H1 (cell line): Measurements from ENCODE around the gene GNS.

ENCODE experiments used
- BRCA1 ChIP-seq: IDR thresholded peaks from 2 replicates; pipeline ENCODE4 v1.6.1; 2012; ENCODE audit warnings: low read depth, low read length, improper control_type of control experiment
- CBX8 ChIP-seq: fragments of 300-800, 300-1000 bp; sonication (generic); IDR thresholded peaks from 2 replicates; pipeline ENCODE4 v1.7.1; 2016; ENCODE audit warnings: low read depth, low read length, borderline replicate concordance
- CREB1 ChIP-seq: IDR thresholded peaks from 2 replicates; pipeline ENCODE4 v1.6.1; 2012; ENCODE audit warnings: inconsistent platforms
- PHF8 ChIP-seq: fragments of 200-600 bp; sonication (generic); conservative IDR thresholded peaks from 2 replicates; pipeline ENCODE4 v1.7.1; 2012; ENCODE audit warnings: low read depth, mild to moderate bottlenecking, inconsistent platforms, low read length, moderate library complexity
- POLR2A ChIP-seq, 2 experiments: IDR thresholded peaks; 1 replicate in 1 of 2; 2 replicates in 1 of 2; pipeline ENCODE4 v1.6.1; 2011; ENCODE audit warnings: low read depth in 2 of 2, low read length in 2 of 2, mild to moderate bottlenecking in 2 of 2; ENCODE audit errors: control extremely low read depth in 1 of 2
- POU5F1 ChIP-seq: IDR thresholded peaks from 2 replicates; pipeline ENCODE4 v1.6.1; 2011; ENCODE audit warnings: low read depth, mild to moderate bottlenecking, low read length, moderate library complexity
- RBBP5 ChIP-seq: IDR thresholded peaks from 2 replicates; pipeline ENCODE4 v1.7.1; 2012; ENCODE audit warnings: low read depth, mild to moderate bottlenecking, inconsistent platforms, low read length, moderate library complexity, borderline replicate concordance
- RNF2 ChIP-seq: fragments of 200-900, 300-1000 bp; sonication (generic); IDR thresholded peaks from 2 replicates; pipeline ENCODE4 v1.7.1; 2016; ENCODE audit warnings: borderline replicate concordance, low read depth, mild to moderate bottlenecking, antibody characterized with exemption, low read length; ENCODE audit not compliant: poor library complexity, severe bottlenecking; ENCODE audit errors: missing control alignments
- RXRA ChIP-seq: IDR thresholded peaks from 2 replicates; pipeline ENCODE4 v1.6.1; 2011; ENCODE audit warnings: low read depth, mild to moderate bottlenecking, low read length, moderate library complexity; ENCODE audit not compliant: insufficient read depth
- SIN3A ChIP-seq, 2 experiments: IDR thresholded peaks in 1 of 2; conservative IDR thresholded peaks in 1 of 2; 2 replicates each; pipeline ENCODE4 v1.6.1; 2011 to 2012; ENCODE audit warnings: low read length in 2 of 2, improper control_type of control experiment in 1 of 2, low read depth in 1 of 2, mild to moderate bottlenecking in 1 of 2
- SP1 ChIP-seq: IDR thresholded peaks from 2 replicates; pipeline ENCODE4 v1.6.1; 2011; ENCODE audit warnings: low read depth, low read length
- TAF1 ChIP-seq: IDR thresholded peaks from 2 replicates; pipeline ENCODE4 v1.6.1; 2011; ENCODE audit warnings: mild to moderate bottlenecking, low read depth, low read length
- TBP ChIP-seq: IDR thresholded peaks from 2 replicates; pipeline ENCODE4 v1.6.1; 2011; ENCODE audit warnings: low read depth, low read length, improper control_type of control experiment
- TF ChIP-seq, protein P1 (sequence below), 3 experiments: IDR thresholded peaks; 1 replicate in 2 of 3; 2 replicates in 1 of 3; pipeline versions ENCODE4 v1.5.1 to v1.6.1; 2011; ENCODE audit warnings: low read length in 3 of 3, mild to moderate bottlenecking in 3 of 3, inconsistent platforms in 2 of 3, low read depth in 1 of 3, moderate library complexity in 1 of 3; ENCODE audit not compliant: insufficient read depth in 1 of 3; ENCODE audit errors: control extremely low read depth in 1 of 3

GRCh38 chr12:64749461-64750200 lies 9.6 kb downstream of the GNS start:
- TF ChIP-seq, protein P1, sequence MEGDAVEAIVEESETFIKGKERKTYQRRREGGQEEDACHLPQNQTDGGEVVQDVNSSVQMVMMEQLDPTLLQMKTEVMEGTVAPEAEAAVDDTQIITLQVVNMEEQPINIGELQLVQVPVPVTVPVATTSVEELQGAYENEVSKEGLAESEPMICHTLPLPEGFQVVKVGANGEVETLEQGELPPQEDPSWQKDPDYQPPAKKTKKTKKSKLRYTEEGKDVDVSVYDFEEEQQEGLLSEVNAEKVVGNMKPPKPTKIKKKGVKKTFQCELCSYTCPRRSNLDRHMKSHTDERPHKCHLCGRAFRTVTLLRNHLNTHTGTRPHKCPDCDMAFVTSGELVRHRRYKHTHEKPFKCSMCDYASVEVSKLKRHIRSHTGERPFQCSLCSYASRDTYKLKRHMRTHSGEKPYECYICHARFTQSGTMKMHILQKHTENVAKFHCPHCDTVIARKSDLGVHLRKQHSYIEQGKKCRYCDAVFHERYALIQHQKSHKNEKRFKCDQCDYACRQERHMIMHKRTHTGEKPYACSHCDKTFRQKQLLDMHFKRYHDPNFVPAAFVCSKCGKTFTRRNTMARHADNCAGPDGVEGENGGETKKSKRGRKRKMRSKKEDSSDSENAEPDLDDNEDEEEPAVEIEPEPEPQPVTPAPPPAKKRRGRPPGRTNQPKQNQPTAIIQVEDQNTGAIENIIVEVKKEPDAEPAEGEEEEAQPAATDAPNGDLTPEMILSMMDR (IDR thresholded peaks at IDR 0.05; ENCODE audit: control extremely low read depth in 1 of 3, insufficient read depth in 1 of 3, low read depth in 1 of 3, low read length in 3 of 3), result no peak
- TF ChIP-seq CREB1 (no peak), CBX8 (no peak), POU5F1 (no peak), TAF1 (no peak), BRCA1 (no peak), POLR2A (IDR thresholded peaks at IDR 0.05; ENCODE audit: control extremely low read depth in 1 of 2, low read depth in 2 of 2, low read length in 2 of 2) (no peak), TBP (no peak), SIN3A (conservative IDR thresholded peaks at IDR 0.05 in 1 of 2, IDR thresholded peaks at IDR 0.05 in 1 of 2; ENCODE audit: low read depth in 1 of 2, low read length in 2 of 2) (no peak), SP1 (no peak), RNF2 (no peak), RBBP5 (no peak), PHF8 (no peak), RXRA (no peak)
